ENCODE results near the gene CDPF1.
A peak's percentile ranks its signal among the peaks of the same experiment; 100 is the strongest.

CDPF1 gene, protein sequence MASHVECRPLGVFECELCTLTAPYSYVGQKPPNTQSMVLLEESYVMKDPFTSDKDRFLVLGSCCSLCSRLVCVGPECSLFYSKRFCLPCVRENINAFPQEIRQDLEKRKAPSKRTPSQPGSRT

DNA sequence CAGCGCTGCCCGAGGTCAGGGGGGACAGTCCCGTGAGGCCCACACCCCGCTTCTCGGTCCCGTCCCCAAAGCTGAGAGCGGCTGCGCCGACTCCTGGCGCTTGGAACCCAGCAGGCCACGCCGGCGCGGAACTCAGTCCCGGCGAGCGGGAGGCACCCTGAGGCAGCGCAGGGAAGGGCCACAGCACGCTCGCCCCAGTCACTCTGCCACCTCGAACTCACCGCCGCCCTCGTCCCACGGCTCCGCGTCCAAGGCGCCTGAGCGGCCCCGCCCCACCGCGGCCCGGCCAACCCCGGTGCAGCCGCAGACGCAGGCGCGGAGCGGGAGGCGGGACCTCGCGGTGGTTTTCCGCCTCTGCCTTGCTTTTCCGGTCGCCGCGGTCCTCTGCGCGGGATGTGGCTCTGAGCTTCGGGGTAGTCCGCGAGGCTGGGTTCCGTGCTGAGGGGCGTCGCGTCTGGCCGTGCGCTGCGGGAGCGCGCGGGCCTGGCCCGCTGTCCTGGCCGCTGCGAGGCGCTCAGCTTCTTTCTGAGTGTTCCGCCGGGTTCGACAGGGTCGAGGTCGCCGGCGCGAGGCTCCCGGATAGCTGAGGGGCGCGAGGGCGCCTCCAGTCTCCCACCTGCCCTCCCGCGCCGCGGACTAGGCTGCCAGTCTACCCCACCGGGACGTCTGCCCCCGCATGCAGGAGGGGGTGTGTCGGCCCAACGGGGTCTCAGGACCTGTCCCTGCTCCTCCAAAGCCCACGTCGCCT is at the start of gene CDPF1:
CDPF1 (minus strand) TSS at position 259 of the 748 bp plus-strand sequence. CDS start 2,009 bp downstream, outside the sequence.
- FAIRE-seq, result no peak

DNA sequence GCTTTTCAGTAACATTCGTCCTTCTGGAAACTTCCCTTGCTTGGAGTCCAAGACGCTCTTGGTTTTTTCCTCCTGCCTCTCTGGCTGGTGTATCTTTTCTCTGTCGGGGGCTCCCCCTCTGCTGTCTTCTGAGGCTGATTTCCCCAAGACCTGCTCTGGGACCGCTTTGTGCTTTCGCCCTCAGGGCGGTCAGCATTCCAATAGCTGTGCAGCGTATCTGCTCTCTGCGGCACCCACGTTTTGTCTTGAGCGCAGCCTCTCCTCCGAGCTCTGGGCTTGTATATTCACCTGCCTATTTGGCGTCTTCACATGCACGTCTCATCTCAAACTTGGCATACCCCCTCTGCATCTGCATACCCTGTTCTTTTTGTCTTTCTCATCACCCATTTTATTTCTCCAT is 49.0 kb upstream of the CDPF1 start:
- no peak for FAIRE-seq

DNA sequence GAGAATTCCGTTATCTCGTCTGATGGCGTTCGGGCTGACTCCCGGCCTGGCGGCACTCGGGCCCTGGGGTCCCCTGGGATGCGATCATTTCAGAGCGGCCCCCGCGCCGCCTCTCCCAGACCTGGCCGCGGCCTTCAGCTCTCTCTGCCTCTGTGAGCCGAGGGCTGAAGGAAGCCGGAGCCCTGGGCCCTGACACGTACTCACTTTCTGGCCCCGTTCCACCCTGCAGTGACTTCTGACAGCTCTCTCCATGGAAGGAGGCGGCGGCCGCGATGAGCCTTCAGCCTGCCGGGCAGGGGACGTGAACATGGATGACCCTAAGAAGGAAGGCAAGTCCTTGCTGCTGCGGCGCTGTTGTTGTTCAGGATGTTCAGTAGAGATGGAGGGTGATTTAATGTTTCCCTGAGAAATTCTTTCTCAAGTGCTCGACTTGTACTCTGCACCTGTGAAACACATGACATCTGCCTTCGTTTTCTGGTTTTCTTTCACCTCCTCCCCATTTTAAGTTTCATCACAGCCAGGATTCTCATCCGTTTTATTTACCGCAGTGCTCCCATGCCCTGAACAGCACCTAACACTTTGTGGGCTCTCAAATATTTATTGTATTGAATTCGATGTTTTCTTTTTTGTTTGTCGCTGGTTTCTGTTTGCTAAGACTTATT is 47.2 kb upstream of the CDPF1 start:
- FAIRE-seq, result no peak

DNA sequence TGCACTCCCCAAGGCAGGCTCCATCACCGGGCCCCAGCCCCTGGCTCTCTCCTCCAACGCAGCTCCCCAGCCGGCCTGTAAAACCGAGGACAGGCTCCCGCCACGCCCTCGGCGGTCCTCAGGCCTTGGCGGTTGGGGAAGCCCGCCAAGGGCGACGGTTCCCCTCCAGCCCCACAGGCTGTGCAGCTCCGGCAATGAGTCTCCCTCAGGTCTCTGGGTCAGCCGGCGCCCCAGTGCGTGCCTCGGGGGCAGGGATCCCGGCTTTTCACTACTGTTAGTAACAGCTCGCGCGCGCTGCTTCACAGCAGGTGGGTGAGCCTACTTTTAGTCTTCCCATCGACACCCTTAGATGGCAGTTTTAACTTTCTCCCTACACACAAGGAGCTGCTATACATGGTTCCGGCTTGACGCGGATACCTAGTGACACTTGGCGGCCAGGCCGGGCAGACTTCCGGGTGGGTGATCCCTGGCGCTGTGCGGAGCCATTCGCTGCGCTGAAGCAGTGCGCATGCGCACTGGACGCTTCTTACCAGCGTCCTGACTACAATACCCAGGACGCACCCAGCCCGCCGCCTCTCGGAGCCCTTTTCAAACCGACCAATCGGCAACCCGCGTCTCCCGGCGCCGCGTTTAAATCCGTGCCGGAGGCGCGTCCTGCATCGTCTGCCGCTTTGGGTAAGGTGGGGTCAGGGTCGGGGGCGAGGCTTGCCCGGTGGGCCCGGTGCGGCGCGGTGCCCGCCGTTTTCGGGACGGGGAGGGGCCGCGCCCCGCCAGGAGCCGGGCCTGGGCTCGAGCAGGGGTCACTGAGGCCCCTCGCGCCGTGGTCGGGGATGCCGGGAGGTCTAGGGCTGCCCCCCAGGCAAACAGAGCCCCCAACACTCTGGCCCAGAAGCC is 46.4 kb upstream of the CDPF1 start, which contains the start of gene GTSE1:
GTSE1 (plus strand) TSS at position 614 of the 894 bp plus-strand sequence. CDS start 531 bp downstream, outside the sequence.
- peak; percentile 97 for FAIRE-seq

DNA sequence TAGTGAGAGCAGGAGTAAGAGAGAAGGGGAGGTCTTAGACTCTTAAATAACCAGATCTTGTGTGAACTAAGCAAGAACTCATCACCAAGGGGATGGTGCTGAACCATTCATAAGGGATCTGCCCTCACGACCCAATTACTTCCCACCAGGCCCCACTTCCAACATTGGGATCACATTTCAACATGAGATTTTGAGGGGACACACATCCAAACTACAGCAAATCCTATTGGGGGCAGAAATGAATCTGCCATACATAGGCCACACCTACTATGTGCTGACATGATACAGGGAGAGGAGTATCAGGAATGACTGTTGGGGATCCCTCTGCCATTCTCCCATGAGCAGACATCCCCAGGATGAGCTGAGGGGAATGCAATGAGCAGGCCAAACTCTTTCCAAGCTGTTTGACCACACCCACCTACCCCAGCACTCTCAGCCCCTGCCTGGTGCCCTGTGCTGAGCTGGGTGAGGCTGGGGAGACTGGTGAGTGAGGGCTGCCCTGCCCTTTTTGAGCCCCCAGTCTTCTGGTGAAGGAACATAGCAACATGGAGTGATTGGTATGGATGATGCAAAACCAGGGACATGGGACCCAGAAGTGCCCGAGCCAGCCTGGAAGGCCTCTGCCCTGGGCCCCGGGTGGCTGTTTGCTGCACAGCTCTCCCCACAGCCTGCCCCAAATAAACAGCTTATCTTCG is 45.3 kb upstream of the CDPF1 start:
- no peak for FAIRE-seq

DNA sequence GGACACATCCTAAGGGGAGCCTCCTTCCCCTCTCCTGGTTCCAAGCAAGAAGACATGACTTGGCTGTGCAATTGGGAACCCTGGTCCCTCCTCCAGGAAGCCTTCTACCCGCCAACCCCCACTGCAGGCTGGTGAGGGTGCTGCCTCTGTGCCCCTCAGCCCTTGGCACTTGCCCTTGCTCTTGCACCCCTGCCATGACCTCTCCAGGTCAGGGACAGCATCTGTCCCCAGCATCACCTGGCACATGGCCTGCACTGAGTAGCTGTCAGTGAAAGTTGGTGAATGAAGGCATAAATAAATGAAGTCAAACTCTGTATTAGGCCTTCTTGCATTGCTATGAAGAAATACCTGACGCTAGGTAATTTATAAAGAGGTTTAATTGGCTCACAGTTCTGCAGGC is 44.7 kb upstream of the CDPF1 start:
- FAIRE-seq, result no peak

DNA sequence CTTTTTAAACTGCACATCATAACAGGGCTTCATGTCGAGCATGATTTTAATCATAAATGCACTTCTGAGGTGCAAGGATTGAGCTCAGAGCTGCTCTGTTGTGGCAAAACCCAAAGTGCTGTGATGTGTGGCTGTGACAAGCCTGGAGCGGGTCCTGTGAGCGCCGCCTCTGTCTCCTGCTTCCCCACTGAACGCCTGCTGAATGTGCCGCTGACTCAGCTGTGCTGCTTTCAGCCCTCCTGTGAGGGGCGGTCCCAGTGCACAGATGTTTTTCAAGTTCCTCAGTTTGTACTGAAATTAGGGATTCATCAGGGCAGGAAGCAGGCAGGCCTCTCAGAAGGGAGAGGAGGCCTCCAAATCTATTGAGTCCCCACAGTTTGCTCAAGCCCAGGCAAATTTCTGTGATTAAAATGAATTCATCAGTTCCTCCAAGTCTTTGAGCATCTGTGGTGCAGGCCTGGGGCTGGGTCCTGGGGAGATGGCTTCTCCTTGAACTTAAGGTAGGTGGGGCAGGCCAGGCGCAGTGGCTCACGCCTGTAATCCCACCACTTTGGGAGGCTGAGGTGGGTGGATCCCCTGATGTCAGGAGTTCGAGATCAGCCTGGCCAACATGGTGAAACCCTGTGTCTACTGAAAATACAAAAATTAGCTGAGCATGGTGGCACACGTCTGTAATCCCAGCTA is 43.6 kb upstream of the CDPF1 start:
- FAIRE-seq, result no peak

DNA sequence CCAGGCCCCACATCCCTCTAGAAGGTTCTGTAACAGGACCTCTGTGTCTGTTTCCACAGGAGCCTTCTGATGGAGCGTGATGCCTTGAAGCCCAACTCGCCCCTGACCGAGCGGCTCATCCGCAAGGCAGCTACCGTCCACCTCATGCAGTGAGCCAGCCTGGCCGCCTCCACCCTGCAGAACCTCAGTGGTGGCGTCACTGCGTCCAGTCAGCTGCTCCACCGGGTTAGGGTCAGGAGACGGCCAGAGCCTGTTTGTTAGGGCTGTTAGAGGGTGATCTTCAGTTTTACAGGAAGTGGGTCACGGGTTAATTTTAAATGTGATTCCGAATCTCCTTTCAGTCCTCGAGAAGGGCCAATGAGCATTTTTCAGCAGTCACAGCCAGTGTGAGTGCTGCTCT is 42.6 kb upstream of the CDPF1 start:
- no peak for FAIRE-seq

DNA sequence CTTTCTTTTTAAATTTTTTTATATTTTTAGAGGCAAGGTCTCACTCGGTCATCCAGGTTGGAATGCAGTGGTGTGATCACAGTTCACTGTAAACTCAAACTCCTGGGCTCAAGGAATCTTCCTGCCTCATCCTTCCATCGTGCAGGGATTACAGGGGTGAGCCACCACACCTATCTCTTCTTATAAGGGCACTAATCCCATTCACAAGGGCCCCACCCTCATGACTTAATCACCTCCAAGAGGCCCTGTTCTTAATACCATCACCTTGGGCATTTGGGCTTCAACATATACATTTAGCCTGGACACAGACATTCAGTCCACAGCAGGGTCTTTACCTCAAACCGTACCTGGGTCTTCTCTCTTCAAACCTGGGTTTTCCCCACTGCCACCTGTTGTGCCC is 42.1 kb upstream of the CDPF1 start:
- FAIRE-seq, result no peak

DNA sequence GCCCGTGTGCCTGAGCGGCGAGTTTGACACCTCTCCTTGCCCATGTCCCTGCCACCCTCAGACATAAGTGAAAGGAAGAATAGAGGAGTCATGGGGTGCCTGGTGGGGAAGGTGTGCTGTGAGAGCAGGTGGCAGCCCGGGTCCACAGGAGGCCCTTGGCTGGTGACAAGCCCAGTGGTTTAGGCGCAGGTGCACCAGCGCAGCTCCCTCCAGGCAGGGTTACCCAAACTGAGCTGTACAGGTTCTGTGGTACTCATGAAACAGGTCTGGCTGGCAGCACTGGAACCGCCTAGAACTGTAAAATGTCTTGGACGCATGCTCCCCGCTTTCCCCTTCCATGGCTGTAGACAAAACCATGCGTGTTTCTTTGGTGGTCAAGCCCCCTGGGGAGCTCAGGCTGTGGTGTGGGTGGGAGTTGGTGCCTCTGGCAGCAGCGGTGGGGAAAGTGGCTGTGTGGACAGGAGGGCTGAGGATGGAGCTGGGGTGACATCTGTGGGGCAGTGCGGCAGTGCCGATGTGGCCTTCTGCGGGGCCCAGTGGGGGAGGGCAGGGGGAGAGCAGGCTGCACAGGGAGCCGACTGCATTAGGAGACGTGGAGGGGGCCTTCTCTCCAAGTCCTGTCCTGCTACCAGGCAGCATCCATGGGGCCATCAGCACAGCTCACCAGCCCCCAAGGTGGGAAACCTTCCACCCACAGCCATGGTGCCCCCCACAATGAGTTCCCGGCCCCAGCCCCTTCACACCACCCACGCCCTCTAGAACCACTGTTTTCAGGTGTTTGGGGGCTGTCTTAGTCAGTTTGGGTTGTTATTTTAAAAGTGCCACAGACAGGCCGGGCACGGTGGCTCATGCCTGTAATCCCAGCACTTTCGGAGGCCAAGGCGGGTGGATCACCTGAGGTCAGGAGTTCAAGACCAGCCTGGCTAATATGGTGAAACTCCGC is 41.0 kb upstream of the CDPF1 start:
- no peak for FAIRE-seq

DNA sequence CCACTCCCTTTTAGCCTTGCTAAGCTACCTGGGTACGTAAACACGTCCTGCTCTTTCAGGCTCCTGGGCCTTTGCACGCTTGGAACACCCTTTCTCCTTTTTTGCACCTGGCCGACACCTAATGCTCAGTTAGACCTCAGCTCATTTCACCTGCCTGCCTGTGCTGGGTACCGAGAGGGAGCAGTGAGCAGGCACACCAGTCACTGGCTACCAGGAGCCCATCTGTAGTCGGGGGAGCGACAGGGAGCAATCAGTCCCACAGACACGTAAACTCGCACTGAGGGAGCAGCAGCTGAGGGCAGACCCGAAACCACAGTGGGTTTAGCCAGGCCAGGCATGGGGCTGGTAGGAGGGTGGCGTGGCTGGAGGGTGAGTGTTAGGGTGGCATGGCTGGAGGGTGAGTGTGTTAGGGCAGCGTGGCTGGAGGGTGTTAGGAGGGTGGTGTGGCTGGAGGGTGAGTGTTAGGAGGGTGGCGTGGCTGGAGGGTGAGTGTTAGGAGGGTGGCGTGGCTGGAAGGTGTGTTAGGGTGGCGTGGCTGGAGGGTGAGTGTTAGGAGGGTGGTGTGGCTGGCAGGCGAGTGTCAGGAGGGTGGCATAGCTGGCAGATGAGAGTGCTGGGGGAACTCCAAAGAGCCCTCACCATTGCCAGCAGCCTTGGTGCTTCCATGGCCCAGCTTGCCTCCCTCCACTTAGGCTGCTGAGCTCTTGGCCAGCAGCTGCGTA is 40.2 kb upstream of the CDPF1 start:
- FAIRE-seq, result no peak

DNA sequence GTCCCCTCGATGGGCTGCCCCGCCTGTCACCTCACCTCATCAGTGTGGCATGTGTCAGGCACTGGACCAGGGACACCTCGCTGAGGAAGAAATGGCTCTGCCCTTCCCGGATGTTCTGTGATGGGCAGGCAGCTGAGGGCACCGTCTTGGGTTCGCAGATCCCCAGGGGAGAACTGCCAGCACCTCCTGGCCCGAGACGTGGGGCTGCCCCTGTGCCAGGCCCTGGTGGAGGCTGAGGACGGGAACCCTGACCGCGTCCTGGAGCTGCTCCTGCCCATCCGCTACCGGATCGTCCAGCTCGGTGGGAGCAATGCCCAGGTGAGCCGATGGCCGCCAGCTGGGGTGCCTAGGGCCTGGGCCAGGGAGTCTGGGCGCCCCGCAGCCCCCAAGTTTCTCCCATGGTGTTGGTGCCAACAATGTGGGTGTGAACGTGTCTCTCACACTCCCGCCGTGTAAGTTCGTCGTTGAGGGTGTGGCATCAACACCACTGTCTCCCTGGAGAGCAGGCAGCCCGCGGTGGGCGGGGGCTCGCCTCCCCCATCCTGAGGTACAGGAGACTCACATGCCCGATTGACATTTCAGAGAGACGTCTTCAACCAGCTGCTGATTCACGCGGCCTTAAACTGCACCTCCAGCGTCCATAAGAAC is 39.3 kb upstream of the CDPF1 start:
- FAIRE-seq, result no peak

DNA sequence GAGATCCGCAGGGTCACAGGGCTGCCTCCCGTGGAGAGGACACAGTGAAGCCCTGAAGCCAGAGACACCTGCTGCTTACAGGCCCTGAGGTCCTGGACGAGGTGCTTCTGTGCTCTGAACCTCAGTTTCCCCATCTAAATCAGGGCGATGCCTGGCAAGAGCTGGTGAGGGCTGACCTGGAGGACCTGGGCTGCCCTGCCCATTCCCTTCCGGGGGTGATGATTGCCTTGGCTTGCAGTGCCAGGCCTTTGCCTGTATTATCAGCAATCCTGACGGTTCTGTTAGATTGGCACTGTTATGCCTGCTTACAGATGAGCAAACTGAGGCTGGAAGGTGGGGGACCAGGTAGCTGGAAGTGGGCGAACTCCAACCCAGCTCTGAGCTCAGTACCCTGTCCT is 38.8 kb upstream of the CDPF1 start:
- FAIRE-seq, result no peak

DNA sequence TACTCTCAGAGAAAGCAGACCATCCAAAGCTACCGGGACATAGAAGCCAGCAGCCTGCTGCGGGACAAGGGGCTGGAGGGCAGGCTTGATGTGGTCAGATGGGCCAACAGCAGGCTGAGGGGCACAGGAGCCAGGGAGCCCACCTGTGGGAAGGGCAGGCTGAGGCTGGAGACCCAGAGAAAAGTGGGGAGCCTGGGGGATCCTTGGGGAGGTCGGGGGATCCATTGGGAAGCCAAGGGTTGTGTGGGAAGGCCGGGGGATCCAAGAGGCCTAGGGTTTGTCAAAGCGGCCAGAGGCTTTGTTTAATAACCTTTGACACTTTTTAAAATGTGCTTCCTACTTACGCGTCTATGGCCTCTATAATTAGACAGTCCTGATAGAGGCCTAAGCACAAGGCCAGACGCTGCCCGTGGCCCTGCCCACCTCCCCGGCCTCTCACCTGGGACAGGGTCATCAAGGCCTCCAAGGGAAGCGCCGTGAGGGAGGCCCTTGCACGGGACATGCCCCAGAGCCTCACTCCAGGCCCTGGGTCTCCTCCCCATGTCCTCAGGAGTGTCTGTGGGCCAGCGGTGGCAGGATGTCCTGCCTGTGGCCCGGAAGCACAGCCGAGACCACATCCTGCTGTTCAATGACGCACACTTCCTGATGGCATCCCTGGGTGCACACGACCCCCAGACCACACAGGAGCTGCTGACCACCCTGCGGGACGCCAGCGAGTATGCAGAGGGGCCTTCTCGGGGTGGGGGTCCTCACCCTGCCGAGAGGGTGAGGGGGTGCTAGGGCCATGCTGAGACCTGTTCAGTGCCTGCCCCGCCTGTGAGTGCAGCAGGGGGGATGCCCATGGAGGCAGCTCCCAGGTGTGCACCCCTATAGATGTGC is 38.0 kb upstream of the CDPF1 start:
- no peak for FAIRE-seq

DNA sequence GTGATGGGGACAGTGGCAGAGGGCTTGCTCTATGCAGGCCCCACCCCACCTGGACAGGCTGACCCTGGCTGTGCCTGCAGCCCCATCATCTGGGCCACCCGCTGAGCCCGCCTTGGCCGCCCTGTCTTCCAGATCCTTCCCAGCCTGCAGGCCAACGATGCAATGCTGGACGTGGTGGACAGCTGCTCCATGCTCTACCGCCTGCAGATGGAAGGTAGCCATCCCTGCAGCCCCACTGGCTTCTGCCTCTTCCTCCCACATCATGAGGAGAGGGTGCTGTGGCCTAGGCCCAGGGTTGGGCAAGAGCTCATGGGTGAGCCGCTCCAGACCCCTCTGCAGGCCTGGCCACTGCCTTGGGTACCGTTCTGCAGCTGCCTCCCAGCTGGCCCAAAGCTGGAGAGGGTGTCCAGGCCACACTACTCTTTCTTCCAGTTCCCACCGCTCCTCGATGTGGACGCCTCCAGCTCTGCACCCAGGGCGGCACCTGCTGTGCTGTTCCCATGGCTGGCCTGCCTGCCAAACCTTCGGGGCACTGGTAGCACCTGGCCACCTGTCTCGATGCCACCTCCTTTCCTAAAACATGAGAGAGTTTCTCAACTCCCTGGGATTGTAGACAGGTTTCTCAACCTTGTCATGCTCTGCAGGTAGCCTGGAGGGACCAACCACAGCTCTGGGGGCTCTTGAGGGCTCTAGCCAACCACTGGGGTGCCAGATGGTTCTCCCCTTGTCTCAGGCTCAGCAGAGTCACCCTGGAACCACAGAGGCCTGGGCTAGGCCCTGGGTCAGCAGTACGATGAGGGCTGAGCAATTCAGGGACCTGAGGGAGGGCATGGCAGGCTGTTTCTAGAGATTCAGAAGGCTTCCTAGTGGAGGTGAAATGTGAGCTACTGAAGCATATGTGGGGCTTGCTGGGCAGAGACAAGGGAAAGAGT is 37.1 kb upstream of the CDPF1 start:
- no peak for FAIRE-seq

DNA sequence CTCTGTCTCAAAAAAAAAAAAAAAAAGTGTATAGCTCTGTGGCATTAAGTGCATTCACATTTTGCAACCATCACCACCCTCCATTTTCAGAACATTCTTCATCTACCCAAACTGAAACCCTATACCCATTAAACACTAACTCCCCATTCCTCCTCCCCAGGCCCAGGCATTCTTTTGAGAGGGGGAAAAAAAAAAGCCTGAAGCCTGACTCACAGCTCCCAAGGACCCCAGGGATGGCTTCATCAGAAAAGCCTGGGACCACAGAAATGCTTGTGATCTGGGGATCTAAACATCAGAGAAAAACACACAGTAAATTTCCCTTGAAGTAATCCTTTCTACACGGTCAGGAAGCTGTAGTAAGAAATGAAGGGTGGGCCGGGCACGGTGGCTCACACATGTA is 35.9 kb upstream of the CDPF1 start:
- no peak for FAIRE-seq

Measured in G401.6 (cell line).